GM19452 (cell line): ENCODE measurements around the gene TAX1BP1.
A peak's percentile ranks its signal among the peaks of the same experiment; 100 is the strongest.

Source experiments
- ATAC-seq: cut with Tn5 transposase; IDR thresholded peaks from one replicate; pipeline ENCODE4 v1.9.1; 2021; ENCODE audit not compliant: unreplicated experiment

The TAX1BP1 gene

DNA sequence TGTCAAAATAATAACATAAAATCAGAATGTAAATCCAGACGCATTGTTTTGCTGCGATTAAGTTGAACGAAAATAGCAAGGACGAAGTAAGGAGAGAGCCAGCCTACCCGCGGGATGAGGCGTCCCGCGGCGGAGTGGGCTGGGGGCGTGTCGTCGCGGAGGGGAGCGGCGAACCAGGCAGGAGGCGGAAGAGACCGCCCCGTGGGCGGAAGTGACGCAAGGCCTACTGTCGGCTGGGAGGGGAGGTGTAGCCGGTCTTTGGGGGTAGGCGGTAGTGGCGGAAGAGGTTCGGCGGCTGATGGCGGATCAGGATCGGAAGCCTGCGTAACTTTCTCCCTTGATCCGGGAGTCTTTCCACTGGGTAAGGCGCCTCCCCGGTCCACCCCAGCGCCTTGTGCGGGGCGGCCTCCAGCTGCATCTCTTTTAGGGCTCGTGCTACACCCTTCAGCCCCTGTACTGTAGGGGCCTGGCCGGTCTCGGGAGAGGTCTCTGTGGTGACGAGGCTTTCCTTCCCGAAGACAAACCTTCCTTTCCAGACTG, at the start of gene TAX1BP1:
Gene TAX1BP1 (plus strand): TSS at position 254 of the 540 bp plus-strand sequence. CDS start 8,363 bp downstream, outside the sequence.
- ATAC-seq, result peak; percentile 97

- no peak for ATAC-seq
Measured at GRCh38 chr7:27690649-27691048, 49.3 kb upstream of the TAX1BP1 start.

DNA sequence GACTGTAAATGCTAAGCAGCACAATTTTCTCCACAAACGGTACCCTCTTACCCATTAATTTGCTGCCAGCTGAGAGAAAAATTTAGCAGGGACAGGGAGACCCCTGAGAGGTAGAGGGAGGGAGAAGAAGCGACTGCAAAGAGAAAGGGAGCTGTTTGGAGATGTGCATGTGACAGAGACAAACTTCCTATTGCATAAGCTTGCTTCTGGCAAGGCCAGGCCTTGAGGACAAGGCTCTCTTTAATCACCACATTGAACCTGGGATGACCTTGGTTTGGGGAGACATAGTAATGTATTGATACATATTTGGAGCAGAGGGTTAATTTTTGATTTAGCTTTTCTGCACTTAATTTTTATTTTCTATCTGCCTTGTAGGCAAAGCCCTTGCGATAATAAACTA, 46.2 kb upstream of the TAX1BP1 start:
- no peak for ATAC-seq

- ATAC-seq, result no peak
Measured at GRCh38 chr7:27695096-27695495, 44.9 kb upstream of the TAX1BP1 start.

GRCh38 chr7:27697861-27698430, 42.0 kb upstream of the TAX1BP1 start:
- peak; percentile 75 for ATAC-seq

GRCh38 chr7:27699751-27700150, 40.2 kb upstream of the TAX1BP1 start:
- no peak for ATAC-seq

DNA sequence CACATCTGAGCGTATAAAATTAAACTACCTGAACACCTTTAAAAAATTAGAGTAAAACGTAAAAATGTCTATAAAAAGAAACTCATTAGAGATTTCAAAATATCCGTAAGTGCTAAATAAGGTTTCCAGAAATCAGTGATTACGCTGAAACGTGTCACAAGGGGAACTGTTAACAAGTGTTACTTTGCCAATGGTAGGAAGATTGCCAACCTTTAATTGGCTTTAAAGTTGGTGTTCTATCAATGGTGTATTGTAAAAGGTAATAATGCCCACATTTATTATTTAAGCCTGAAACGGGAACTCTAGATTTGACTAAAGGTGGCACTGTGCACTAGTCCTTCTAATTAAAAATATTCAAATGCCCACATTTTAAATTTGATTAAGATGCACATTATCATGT, 39.5 kb upstream of the TAX1BP1 start:
- ATAC-seq, result no peak

DNA sequence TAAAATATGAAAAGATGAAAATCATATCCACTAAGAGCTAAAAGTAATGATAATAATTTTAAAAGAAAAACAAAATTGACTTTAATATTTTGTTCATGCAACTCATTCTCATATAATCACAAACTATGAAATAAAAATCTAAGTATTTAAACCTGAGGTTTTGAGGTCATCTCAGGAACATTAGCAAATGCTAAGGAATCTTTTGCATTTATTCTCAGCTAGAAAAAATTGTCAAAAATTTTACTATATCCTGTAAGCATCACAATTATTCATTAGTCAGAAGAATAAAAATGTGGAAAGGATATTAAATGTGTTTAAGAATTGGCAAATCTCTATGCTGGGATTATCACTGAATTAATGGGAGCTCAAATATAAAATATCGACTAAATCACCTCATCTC, 36.8 kb upstream of the TAX1BP1 start:
- no peak for ATAC-seq

GRCh38 chr7:27704422-27705199, 35.4 kb upstream of the TAX1BP1 start:
- no peak for ATAC-seq

- ATAC-seq, result no peak
Measured at GRCh38 chr7:27705200-27705594, 34.8 kb upstream of the TAX1BP1 start.

- ATAC-seq, result no peak
Measured at GRCh38 chr7:27708485-27708884, 31.5 kb upstream of the TAX1BP1 start.

- ATAC-seq, result no peak
Measured at GRCh38 chr7:27709137-27710075, 30.6 kb upstream of the TAX1BP1 start.

DNA sequence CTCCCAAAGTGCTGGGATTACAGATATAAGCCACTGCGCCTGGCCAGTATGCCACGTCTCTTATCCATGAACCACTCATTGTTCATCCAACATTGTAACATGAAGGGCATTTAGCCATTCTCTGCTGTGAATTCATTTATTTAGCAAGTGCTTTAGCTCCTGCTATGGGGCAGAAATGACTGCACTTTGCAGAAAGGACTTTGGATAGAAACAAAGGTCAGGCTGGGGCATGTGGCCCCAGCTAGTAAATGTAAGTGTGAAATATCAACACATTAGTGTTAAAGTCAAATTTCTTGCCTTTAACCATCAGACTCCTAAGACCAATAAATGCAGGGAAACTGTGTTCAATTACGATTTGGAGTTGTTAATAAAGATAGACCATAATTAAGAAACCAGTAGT, 27.7 kb upstream of the TAX1BP1 start:
- no peak for ATAC-seq

GRCh38 chr7:27714831-27715444, 25.0 kb upstream of the TAX1BP1 start:
- no peak for ATAC-seq

- ATAC-seq, result no peak
Measured at GRCh38 chr7:27723085-27723484, 16.9 kb upstream of the TAX1BP1 start.

DNA sequence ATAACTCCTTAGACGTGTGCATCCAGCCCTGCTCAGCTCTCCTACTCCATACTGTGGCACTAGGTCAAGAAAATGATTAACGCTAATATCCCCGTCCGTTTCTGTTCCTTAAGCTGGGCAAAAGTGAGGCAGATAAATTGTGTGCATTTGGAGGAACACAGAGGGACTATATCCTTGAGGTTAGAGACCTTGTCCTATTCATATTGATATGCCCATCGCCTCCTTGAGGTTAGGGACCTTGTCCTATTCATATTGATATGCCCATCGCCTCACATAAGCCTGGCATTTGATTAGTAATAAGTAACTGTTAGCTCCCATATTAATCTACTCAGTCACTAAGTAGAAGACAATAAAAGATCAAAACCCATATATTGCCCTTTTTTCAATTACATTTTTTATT, 12.9 kb upstream of the TAX1BP1 start:
- no peak for ATAC-seq

GRCh38 chr7:27730112-27730511, 9.8 kb upstream of the TAX1BP1 start:
- ATAC-seq, result no peak

GRCh38 chr7:27734583-27734982, 5.4 kb upstream of the TAX1BP1 start:
- no peak for ATAC-seq

DNA sequence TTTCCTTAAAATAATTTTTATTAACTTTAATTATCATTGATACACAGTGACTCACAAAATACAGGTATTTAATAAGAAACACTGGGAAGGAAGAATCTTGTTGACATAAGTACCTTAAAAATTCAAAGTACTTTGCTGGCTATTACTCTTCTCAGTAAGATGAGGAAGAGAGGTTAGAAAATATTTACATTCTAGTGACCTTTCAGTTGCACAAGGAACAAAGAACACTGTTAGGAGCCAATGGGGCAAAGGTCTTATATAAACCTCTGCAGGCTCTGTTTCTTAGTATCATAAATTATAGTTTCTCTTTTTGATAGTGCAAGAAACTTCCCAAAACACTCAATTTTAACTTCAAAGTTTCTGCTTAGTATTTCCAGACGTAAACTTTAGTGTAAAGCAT, 4.8 kb upstream of the TAX1BP1 start:
- ATAC-seq, result no peak

DNA sequence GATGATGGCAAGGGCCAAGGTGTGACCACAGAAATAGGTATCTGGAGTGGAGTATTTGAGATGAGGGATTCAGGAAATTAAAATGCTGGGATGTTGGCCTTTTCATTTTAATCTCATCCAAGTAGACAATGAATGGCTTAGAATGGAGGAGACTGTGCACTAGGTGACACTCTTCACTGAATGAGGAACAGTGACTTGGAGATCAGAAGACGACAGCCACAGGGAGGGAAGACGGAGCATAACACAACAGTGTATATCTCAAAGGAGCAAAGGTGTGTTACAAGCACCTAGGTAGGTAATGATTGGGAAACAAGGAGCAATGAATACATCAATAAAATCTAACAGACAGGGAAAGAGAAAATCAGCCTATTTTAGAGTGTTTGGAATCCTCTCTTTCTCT, 4.1 kb upstream of the TAX1BP1 start:
- no peak for ATAC-seq

GRCh38 chr7:27737178-27737577, 2.8 kb upstream of the TAX1BP1 start:
- ATAC-seq, result no peak
